EH (cell line): ENCODE data around the gene NEGR1.

Experiments used
- DNase-seq: peaks from one replicate; pipeline ENCODE4 v3.0.0-alpha.2; 2015; ENCODE audit warnings: low read depth

NEGR1 gene

GRCh38 chr1:72117621-72118020 lies 164.7 kb downstream of the NEGR1 start:
- DNase-seq: no peak

- no peak for DNase-seq
Observed at GRCh38 chr1:72115290-72115689, 167.0 kb downstream of the NEGR1 start.

- DNase-seq: no peak
Observed at GRCh38 chr1:72111662-72112061, 170.7 kb downstream of the NEGR1 start.

- no peak for DNase-seq
Observed at GRCh38 chr1:72109916-72110315, 172.4 kb downstream of the NEGR1 start.

- peak; percentile 1 for DNase-seq
Observed at GRCh38 chr1:72105201-72105600, 177.1 kb downstream of the NEGR1 start.

GRCh38 chr1:72101840-72102632 lies 180.3 kb downstream of the NEGR1 start:
- DNase-seq: no peak

- no peak for DNase-seq
Observed at GRCh38 chr1:72100771-72101170, 181.6 kb downstream of the NEGR1 start.

- no peak for DNase-seq
Observed at GRCh38 chr1:72097851-72098570, 184.3 kb downstream of the NEGR1 start.

GRCh38 chr1:72094209-72094608 lies 188.1 kb downstream of the NEGR1 start:
- DNase-seq: no peak

- no peak for DNase-seq
Observed at GRCh38 chr1:72086394-72086793, 195.9 kb downstream of the NEGR1 start.

- DNase-seq: no peak
Observed at GRCh38 chr1:72075425-72075824, 206.9 kb downstream of the NEGR1 start.

GRCh38 chr1:72066431-72066830 lies 215.9 kb downstream of the NEGR1 start:
- DNase-seq: peak; percentile 52

- DNase-seq: no peak
Observed at GRCh38 chr1:72064196-72065075, 217.9 kb downstream of the NEGR1 start.

GRCh38 chr1:72063364-72064044 lies 218.8 kb downstream of the NEGR1 start:
- no peak for DNase-seq

GRCh38 chr1:72062584-72062983 lies 219.8 kb downstream of the NEGR1 start:
- peak; percentile 13 for DNase-seq

GRCh38 chr1:72060466-72061245 lies 221.7 kb downstream of the NEGR1 start:
- no peak for DNase-seq

- DNase-seq: no peak
Observed at GRCh38 chr1:72056516-72056915, 225.8 kb downstream of the NEGR1 start.

- peak; percentile 2 for DNase-seq
Observed at GRCh38 chr1:72051538-72051937, 230.8 kb downstream of the NEGR1 start.

GRCh38 chr1:72050551-72050950 lies 231.8 kb downstream of the NEGR1 start:
- DNase-seq: no peak

GRCh38 chr1:72037745-72038343 lies 244.5 kb downstream of the NEGR1 start:
- peak; percentile 51 for DNase-seq

- DNase-seq: no peak
Observed at GRCh38 chr1:72034827-72035226, 247.5 kb downstream of the NEGR1 start.
